GM13976 (cell line): ENCODE measurements around the gene OXTR.

Experiments used
- DNase-seq: peaks from one replicate; pipeline ENCODE4 v3.0.0; 2012; ENCODE audit warnings: low spot score
- in situ Hi-C: fragments of 300-500 bp; cut with MboI; formaldehyde crosslinking; loops from one replicate; pipeline ENCODE4 v1.12.0; 2022; ENCODE audit warnings: low sequenced_read_pairs, mixed read lengths, inconsistent platforms; ENCODE audit not compliant: unreplicated experiment
- TF ChIP-seq, protein P1 (sequence below): IDR thresholded peaks from 2 replicates; pipeline ENCODE4 v1.5.1; 2012; ENCODE audit warnings: borderline replicate concordance, mild to moderate bottlenecking; ENCODE audit not compliant: insufficient read depth; ENCODE audit errors: extremely low read depth, missing control alignments, control extremely low read depth

OXTR gene

GRCh38 chr3:8762607-8763377, 6.6 kb downstream of the OXTR start:
- in situ Hi-C loops = no loop called here
- DNase-seq = no peak
- TF ChIP-seq, protein P1, sequence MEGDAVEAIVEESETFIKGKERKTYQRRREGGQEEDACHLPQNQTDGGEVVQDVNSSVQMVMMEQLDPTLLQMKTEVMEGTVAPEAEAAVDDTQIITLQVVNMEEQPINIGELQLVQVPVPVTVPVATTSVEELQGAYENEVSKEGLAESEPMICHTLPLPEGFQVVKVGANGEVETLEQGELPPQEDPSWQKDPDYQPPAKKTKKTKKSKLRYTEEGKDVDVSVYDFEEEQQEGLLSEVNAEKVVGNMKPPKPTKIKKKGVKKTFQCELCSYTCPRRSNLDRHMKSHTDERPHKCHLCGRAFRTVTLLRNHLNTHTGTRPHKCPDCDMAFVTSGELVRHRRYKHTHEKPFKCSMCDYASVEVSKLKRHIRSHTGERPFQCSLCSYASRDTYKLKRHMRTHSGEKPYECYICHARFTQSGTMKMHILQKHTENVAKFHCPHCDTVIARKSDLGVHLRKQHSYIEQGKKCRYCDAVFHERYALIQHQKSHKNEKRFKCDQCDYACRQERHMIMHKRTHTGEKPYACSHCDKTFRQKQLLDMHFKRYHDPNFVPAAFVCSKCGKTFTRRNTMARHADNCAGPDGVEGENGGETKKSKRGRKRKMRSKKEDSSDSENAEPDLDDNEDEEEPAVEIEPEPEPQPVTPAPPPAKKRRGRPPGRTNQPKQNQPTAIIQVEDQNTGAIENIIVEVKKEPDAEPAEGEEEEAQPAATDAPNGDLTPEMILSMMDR = no peak

DNA sequence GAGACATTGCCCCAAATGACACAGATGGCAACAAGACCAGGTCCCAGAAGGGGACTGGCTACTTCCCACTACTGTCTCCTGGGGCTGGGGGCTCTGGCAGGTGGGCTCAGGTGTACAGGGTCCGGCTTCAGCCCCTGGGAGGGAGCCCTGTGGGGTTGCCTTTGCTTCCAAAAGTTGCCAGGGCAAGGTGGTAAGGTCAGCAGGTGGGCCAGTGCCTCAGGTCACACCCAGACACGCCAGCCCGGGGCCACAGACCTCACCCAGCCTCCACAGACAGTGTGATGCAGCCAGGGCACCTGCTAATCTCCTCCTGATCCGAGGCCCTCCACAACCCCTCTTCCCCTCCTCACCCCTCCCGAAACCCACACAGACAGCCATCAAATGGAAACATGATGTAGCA, 7.5 kb downstream of the OXTR start:
- no peak for DNase-seq
- TF ChIP-seq, protein P1 = no peak
- in situ Hi-C loops = no loop called here

DNA sequence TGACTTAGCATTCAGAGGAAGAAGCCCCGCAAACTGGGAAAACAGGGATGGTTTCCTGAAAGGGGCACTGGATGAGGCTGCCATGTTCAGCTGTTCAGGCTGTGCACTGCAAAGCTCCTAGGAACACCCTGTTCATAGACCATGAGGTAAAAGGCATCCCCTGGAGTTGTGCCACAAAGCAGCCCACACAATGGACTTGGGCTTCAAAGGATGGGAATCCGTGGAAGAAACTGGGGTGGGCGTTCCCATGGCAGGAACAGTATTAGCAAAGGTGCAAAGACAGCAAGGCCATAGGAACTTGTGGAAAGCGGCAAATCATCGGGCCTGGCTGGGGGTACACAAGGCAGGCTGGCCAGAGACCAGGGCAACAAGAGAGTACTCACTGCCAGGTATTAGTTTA, 8.9 kb downstream of the OXTR start:
- TF ChIP-seq, protein P1 = no peak
- in situ Hi-C loops = no loop called here
- no peak for DNase-seq

GRCh38 chr3:8760091-8760490, 9.3 kb downstream of the OXTR start:
- no peak for DNase-seq
- TF ChIP-seq, protein P1 = no peak
- in situ Hi-C loops = no loop called here

GRCh38 chr3:8759038-8759707, 10.2 kb downstream of the OXTR start:
- in situ Hi-C loops = no loop called here
- DNase-seq = no peak
- TF ChIP-seq, protein P1 = no peak

DNA sequence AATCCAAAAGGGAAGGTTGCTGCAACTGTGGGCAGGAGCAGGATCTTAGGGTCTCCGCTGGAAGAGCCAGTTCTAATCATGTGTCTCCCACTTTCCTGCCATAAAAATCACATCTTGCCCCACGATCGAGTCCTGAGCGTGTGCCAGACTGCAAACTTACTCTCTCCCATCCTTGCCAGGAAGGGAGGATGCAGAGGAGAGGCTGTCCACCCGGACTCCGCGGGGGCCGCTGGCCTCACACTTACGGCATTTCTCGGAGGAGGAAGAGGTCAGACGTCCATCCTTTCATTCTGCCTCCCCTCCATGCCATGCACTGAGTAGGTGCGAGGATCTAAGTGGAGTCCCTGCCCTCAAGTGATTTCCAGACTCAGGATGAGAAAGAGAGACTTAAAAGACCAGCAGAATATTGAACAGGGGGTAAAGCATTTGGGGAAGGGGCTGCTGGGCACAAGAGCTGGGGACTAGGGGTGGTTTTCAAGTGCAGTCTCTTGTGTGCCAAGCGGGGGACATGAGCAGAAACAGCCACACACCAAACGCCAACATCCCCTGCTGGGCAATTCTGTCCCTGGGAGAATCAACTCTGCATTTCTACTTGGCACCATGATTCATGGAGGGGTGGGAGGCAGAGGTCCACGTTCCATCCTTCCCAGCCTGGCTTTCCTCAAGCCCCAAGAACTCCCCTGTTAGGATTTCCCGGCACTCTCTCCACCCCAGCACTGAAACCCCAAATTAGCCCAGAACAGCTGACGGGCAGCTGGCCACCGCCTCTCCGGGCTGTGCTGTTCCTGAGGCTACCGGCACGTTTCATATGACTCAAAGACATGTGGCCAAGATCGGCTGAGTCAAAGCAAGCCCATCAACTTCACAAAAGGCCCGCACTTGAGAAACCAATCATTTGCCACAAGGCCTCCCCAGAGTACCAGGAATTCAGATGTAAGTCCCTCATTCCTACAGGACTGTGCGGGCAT, 11.6 kb downstream of the OXTR start:
- TF ChIP-seq, protein P1 = no peak
- DNase-seq = no peak
- in situ Hi-C loops = no loop called here
